ENCODE data around the gene SYT12. TPM values are rescaled to one million over a fixed set of nuclear protein-coding genes. Genes with fewer than 3 reads are reported as not detected.

The SYT12 gene
- total RNA-seq, 4 donors from 2014 or later: 0.04 TPM; not detected in 3

DNA sequence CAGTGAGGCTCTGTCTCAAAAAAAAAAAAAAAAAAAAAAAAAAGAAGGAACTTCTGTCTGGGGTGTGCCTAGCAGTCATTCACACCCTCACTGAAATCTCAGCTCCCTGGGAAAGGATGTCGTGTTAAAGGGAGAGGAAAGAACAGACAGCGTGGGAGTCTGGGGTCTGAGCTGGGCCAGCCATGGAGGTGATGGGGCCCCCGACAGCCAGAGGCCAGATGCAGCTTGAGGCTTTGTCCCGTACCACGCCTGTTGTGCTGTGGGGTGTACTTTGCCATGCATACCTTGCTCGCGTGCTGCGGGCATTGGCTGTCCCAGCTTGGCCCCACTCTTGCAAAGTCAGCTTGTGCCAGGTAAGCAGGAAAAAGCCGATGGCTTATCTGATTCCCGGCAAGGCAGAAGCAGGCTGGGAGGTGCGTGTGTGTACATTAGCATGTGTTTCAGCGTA is 4.6 kb downstream of the SYT12 start:
- Histone ChIP-seq H3K9me3 (no peaks in the 10 kb centered on the region), H3K4me3 (no peak overlapping the region), H3K27ac (no peak overlapping the region), H3K4me1 (peaks cover 0 to 15% (median 10%) of the 10 kb centered on the region in 3 donors), H3K36me3 (no peaks in the 10 kb centered on the region), H3K27me3 (peaks cover 30% of the 10 kb centered on the region)
- TF ChIP-seq POLR2A (IDR thresholded peaks at IDR 0.05) (no peak), EP300 (IDR thresholded peaks at IDR 0.05) (no peak), POLR2AphosphoS5 (IDR thresholded peaks at IDR 0.05) (no peak)
- TF ChIP-seq, protein P1, sequence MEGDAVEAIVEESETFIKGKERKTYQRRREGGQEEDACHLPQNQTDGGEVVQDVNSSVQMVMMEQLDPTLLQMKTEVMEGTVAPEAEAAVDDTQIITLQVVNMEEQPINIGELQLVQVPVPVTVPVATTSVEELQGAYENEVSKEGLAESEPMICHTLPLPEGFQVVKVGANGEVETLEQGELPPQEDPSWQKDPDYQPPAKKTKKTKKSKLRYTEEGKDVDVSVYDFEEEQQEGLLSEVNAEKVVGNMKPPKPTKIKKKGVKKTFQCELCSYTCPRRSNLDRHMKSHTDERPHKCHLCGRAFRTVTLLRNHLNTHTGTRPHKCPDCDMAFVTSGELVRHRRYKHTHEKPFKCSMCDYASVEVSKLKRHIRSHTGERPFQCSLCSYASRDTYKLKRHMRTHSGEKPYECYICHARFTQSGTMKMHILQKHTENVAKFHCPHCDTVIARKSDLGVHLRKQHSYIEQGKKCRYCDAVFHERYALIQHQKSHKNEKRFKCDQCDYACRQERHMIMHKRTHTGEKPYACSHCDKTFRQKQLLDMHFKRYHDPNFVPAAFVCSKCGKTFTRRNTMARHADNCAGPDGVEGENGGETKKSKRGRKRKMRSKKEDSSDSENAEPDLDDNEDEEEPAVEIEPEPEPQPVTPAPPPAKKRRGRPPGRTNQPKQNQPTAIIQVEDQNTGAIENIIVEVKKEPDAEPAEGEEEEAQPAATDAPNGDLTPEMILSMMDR (IDR thresholded peaks at IDR 0.05): no peak
- no peak for ATAC-seq
- 77 to 94% methylated on average over 3 to 6 of the region's 12 CpGs for WGBS, 2 donors (ENCODE audit: low coverage in 1 of 2)

DNA sequence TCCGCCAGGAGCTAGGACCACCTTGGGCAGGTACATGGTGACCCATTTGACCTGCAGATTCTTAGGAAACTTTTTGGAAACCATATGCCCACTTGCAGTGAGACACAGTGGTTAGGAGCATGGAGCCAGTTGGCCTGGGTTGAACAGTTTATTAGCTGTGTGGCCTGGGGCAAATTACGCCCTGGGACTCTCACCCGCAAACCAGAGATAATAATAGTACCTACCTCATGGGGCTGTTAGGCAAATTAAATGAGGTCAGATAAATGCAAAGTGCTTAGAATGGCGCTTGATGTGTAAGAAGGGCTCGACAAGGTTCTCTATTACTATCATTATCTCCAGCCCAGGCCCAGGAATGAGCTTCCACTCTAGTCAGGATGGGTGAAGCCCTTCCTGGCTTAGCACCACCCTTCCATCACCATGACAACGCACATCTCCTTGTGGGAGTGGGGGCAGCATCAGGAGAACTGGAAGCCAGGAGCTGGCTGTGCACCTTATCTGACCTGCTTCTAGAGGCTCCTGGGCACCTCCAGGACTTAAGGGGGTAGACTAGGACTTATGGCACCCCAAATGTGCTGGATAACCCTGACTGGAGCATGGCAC is 5.1 kb downstream of the SYT12 start:
- H3K4me1 ChIP-seq: peaks cover 0 to 11% (median 5%) of the 10 kb centered on the region in 3 donors
- H3K36me3 ChIP-seq: no peaks in the 10 kb centered on the region
- 56 to 81% methylated on average over 2 to 5 of the region's 6 CpGs for WGBS, 2 donors (ENCODE audit: low coverage in 1 of 2)
- TF ChIP-seq EP300 (IDR thresholded peaks at IDR 0.05): no peak
- TF ChIP-seq POLR2AphosphoS5 (IDR thresholded peaks at IDR 0.05): no peak
- TF ChIP-seq POLR2A (IDR thresholded peaks at IDR 0.05): no peak
- TF ChIP-seq, protein P1 (IDR thresholded peaks at IDR 0.05): no peak
- ATAC-seq: no peak
- H3K27me3 ChIP-seq: peaks cover 25% of the 10 kb centered on the region
- no peaks in the 10 kb centered on the region for H3K9me3 ChIP-seq
- no peak overlapping the region for H3K4me3 ChIP-seq
- no peak overlapping the region for H3K27ac ChIP-seq

DNA sequence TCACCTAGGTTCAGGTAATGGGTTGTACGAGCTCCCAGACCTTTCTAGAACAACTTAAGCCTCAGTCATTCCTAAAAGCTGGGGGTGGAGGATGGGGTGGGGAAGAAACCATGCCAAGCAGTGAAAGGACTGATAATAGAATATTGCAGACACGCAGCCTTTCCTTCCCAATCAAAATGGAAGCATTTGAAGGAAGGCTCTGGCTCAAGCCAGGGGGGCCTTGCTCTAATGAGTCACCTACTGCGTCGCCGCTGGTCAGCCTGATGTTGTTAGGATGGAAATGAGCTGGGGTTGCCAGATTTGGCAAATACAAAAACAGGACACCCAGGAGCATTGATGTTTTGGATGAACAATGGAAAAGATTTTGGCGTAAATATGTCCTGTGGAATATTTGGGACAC is 6.2 kb downstream of the SYT12 start:
- ATAC-seq: no peak
- Histone ChIP-seq H3K27me3 (peaks cover 14% of the 10 kb centered on the region), H3K27ac (no peak overlapping the region), H3K4me3 (no peak overlapping the region), H3K36me3 (no peaks in the 10 kb centered on the region), H3K4me1 (peaks cover 0 to 9% (median 0%) of the 10 kb centered on the region in 3 donors), H3K9me3 (no peaks in the 10 kb centered on the region)
- 81 to 91% methylated on average over 6 of the region's 6 CpGs for WGBS, 2 donors (ENCODE audit: low coverage in 1 of 2)
- TF ChIP-seq, protein P1 (IDR thresholded peaks at IDR 0.05): no peak
- no peak for TF ChIP-seq EP300 (IDR thresholded peaks at IDR 0.05)
- TF ChIP-seq POLR2AphosphoS5 (IDR thresholded peaks at IDR 0.05): no peak
- no peak for TF ChIP-seq POLR2A (IDR thresholded peaks at IDR 0.05)

DNA sequence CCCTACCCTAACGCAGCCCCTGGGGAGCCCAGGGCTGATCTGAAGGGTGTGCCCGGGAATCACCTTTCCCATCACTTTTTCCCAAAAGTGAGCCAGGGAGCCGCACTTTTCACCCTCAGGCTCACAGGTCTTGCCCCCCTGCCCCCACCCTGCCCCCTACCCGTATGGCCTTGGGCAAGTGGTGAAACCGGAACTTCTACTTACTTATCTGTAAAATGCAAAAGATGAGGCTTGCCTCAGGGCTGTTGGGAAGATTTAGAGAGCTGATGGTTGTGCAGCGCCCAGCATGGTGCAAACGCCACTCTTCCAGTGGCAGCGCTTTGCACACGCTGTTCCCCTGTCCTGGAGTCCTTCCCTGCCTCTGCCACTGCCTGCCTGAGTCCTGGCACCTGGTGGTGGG is 8.0 kb downstream of the SYT12 start:
- no peak for TF ChIP-seq POLR2AphosphoS5 (IDR thresholded peaks at IDR 0.05)
- TF ChIP-seq POLR2A (IDR thresholded peaks at IDR 0.05): no peak
- TF ChIP-seq EP300 (IDR thresholded peaks at IDR 0.05): no peak
- TF ChIP-seq, protein P1 (IDR thresholded peaks at IDR 0.05): no peak
- Histone ChIP-seq H3K4me3 (no peak overlapping the region), H3K9me3 (no peaks in the 10 kb centered on the region), H3K27ac (no peak overlapping the region), H3K4me1 (peaks cover 0 to 9% (median 0%) of the 10 kb centered on the region in 3 donors), H3K36me3 (no peaks in the 10 kb centered on the region), H3K27me3 (no peaks in the 10 kb centered on the region)
- no peak for ATAC-seq
- 77 to 89% methylated on average over 3 to 9 of the region's 9 CpGs for WGBS, 2 donors (ENCODE audit: low coverage in 1 of 2)

Measured in gastroesophageal sphincter (tissue), 4 donors.